Endothelial cell of umbilical vein (primary cell): ENCODE data around the gene SLF1. TPM values are rescaled to one million over a fixed set of nuclear protein-coding genes. Genes with fewer than 3 reads are reported as not detected.

Experiments
- BruUV-seq: library from RNA; stranded (reverse); fragments of 400-500 nt; replicated peaks from 2 replicates; lab custom pipeline; 2021; lab: Mats Ljungman, UMichigan
- CTCF ChIA-PET: fragments of 300-600, 350-600 bp; sonication (Branson Sonifier 250); formaldehyde crosslinking; loops from one replicate; lab custom pipeline; 2021; ENCODE audit warnings: antibody characterized with exemption, inconsistent platforms; lab: Charles Lee
- POLR2A ChIA-PET: fragments of 300-600, 350-600 bp; sonication (Branson Sonifier 250); formaldehyde crosslinking; loops from one replicate; lab custom pipeline; 2021; ENCODE audit warnings: antibody characterized with exemption, inconsistent platforms; lab: Charles Lee
- DNase-seq: peaks from one replicate; pipeline ENCODE4 v3.0.0-alpha.2; 2011; ENCODE audit warnings: low read depth, low spot score
- FAIRE-seq: peaks from 2 replicates; lab custom pipeline; 2011; peaks lifted over from hg19 to GRCh38; lab: Jason Lieb, UNC
- H2AFZ ChIP-seq: 2 replicates; pipeline ENCODE4 v1.6.0; 2012; ENCODE audit warnings: low read depth, low read length, control low read depth, inconsistent platforms
- H3K27ac ChIP-seq: 2 replicates; pipeline ENCODE4 v1.5.1; 2011; ENCODE audit warnings: low read depth, mild to moderate bottlenecking, control low read depth, low read length, moderate library complexity; ENCODE audit not compliant: insufficient read depth
- H3K27me3 ChIP-seq, 2 experiments: 2 replicates each; pipeline versions ENCODE4 v1.6.0 to v1.6.1; 2011; ENCODE audit warnings: low read length in 2 of 2, mixed read lengths in 1 of 2; ENCODE audit not compliant: control insufficient read depth in 2 of 2, insufficient read depth in 2 of 2
- H3K36me3 ChIP-seq, 2 experiments: 2 replicates in 1 of 2; 3 replicates in 1 of 2; pipeline ENCODE4 v1.5.1; 2011; ENCODE audit warnings: low read length in 2 of 2, mild to moderate bottlenecking in 1 of 2, moderate library complexity in 1 of 2; ENCODE audit not compliant: control insufficient read depth in 2 of 2, insufficient read depth in 2 of 2; ENCODE audit errors: extremely low read depth in 1 of 2
- H3K4me1 ChIP-seq: 3 replicates; pipeline ENCODE4 v1.5.1; 2011; ENCODE audit warnings: mild to moderate bottlenecking, low read length; ENCODE audit not compliant: control insufficient read depth, insufficient read depth; ENCODE audit errors: extremely low read depth
- H3K4me2 ChIP-seq: 2 replicates; pipeline ENCODE4 v1.6.1; 2011; ENCODE audit warnings: low read length, control low read depth, mixed read lengths; ENCODE audit not compliant: insufficient read depth
- H3K4me3 ChIP-seq, 3 experiments: fragments of 200-600 bp in 1 of 3; sonication (generic), shearing (Covaris generic) in 1 of 3; replicated peaks in 1 of 3; 2 replicates each; pipeline ENCODE4 v1.5.1; 2011 to 2016; ENCODE audit warnings: control low read depth in 3 of 3, low read length in 3 of 3, mild to moderate bottlenecking in 2 of 3, inconsistent platforms in 1 of 3, low read depth in 1 of 3, moderate library complexity in 1 of 3; ENCODE audit not compliant: insufficient read depth in 1 of 3
- H3K79me2 ChIP-seq: 2 replicates; pipeline ENCODE4 v1.6.0; 2012; ENCODE audit warnings: low read length, inconsistent platforms; ENCODE audit not compliant: control insufficient read depth, insufficient read depth
- H3K9ac ChIP-seq: replicated peaks from 2 replicates; pipeline ENCODE3; 2011; ENCODE audit warnings: low read length, control low read depth; ENCODE audit not compliant: insufficient read depth; ENCODE audit errors: extremely low read depth
- H3K9me1 ChIP-seq: replicated peaks from 3 replicates; pipeline ENCODE4 v1.6.0; 2011; ENCODE audit warnings: mild to moderate bottlenecking, low read length; ENCODE audit not compliant: control insufficient read depth, insufficient read depth; ENCODE audit errors: extremely low read depth
- H3K9me3 ChIP-seq: replicated peaks from 2 replicates; pipeline ENCODE4 v1.5.1; 2012; ENCODE audit warnings: low read length, inconsistent platforms; ENCODE audit not compliant: control insufficient read depth, insufficient read depth
- H4K20me1 ChIP-seq: replicated peaks from 2 replicates; pipeline ENCODE3; 2011; ENCODE audit warnings: mild to moderate bottlenecking, low read length; ENCODE audit not compliant: control insufficient read depth, insufficient read depth; ENCODE audit errors: extremely low read depth
- EZH2 ChIP-seq: IDR thresholded peaks from 2 replicates; pipeline ENCODE4 v1.6.1; 2012; ENCODE audit warnings: borderline replicate concordance, low read depth, mild to moderate bottlenecking, moderate library complexity, low read length, inconsistent platforms; ENCODE audit not compliant: severe bottlenecking
- FOS ChIP-seq: IDR thresholded peaks from 2 replicates; pipeline ENCODE4 v1.6.1; 2011; ENCODE audit warnings: mild to moderate bottlenecking, low read length, moderate library complexity, borderline replicate concordance; ENCODE audit not compliant: insufficient read depth
- GATA2 ChIP-seq: IDR thresholded peaks from 2 replicates; pipeline ENCODE4 v1.7.0; 2011; ENCODE audit warnings: low read depth, mild to moderate bottlenecking, moderate library complexity, mixed read lengths, low read length; ENCODE audit not compliant: insufficient read length, insufficient read depth
- JUN ChIP-seq: IDR thresholded peaks from 2 replicates; pipeline ENCODE4 v1.6.1; 2011; ENCODE audit warnings: borderline replicate concordance, low read depth; ENCODE audit not compliant: insufficient read length, insufficient read depth
- MYC ChIP-seq: IDR thresholded peaks from one replicate; pipeline ENCODE4 v1.6.1; 2011; ENCODE audit warnings: mild to moderate bottlenecking, low read depth, low read length
- POLR2A ChIP-seq: IDR thresholded peaks from 2 replicates; pipeline ENCODE4 v1.6.1; 2012; ENCODE audit warnings: low read depth, mild to moderate bottlenecking, control low read depth, low read length
- POLR2AphosphoS5 ChIP-seq: IDR thresholded peaks from 2 replicates; pipeline ENCODE4 v1.6.1; 2012; ENCODE audit warnings: low read depth, mild to moderate bottlenecking, control low read depth, low read length, moderate library complexity; ENCODE audit not compliant: insufficient read depth
- dilution Hi-C: fragments of 300-500 bp; cut with MboI; formaldehyde crosslinking; loops from one replicate; pipeline ENCODE4 v1.15.0; 2019; ENCODE audit warnings: low sequenced_read_pairs; ENCODE audit not compliant: extremely low pct_ligation_motif_present
- intact Hi-C: fragments of 100-400 bp; cut with micrococcal nuclease; formaldehyde crosslinking; loops from one replicate; pipeline ENCODE4 v1.10.0; 2022
- polyA plus RNA-seq, 4 experiments: library from polyadenylated mRNA; depleted of rRNA in 3 of 4; stranded (reverse) in 3 of 4; unstranded in 1 of 4; fragments of >200 nt; gene quantifications; 2 replicates each; pipeline versions ENCODE4 v1.2.1 to v1.2.3, GENCODE V29; 2011 to 2012; ENCODE audit warnings: missing spikeins in 1 of 4
- total RNA-seq: library from RNA; stranded (reverse); gene quantifications from 2 replicates; pipeline ENCODE4 v1.2.3, GENCODE V29; 2021
- TF ChIP-seq, protein P1 (sequence below), 2 donors: IDR thresholded peaks; 1 replicate in 1 of 2; 2 replicates in 1 of 2; pipeline ENCODE4 v1.5.1; 2011; ENCODE audit warnings: low read length in 2 of 2, mild to moderate bottlenecking in 2 of 2, moderate library complexity in 2 of 2, control low read depth in 1 of 2, inconsistent platforms in 1 of 2, low read depth in 1 of 2; ENCODE audit not compliant: insufficient read depth in 1 of 2; ENCODE audit errors: extremely low read depth in 1 of 2
- TF ChIP-seq, protein P2 (sequence below): IDR thresholded peaks from 2 replicates; pipeline ENCODE4 v1.6.1; 2011; ENCODE audit not compliant: insufficient read depth, insufficient read length

SLF1 gene
- total and polyA plus RNA-seq, 2 donors (not counting 3 experiments of a cell fraction or from before 2014, with no cell fraction given), result 1.4 to 8.5 TPM

GRCh38 chr5:94690778-94691177, 72.3 kb downstream of the SLF1 start:
- dilution Hi-C loops (no loop called here), intact Hi-C loops (loop anchor here (5.0 kb wide), 1 partner anchor 578 kb away; a partner anchor contains a TSS)
- Histone ChIP-seq H3K36me3 (no peaks in the 10 kb centered on the region), H3K4me1 (peaks cover 15% of the 10 kb centered on the region), H3K79me2 (no peaks in the 10 kb centered on the region), H3K9me1 (no peaks in the 10 kb centered on the region), H3K9me3 (no peaks in the 10 kb centered on the region), H3K9ac (no peak overlapping the region), H3K4me2 (no peak overlapping the region), H4K20me1 (no peaks in the 10 kb centered on the region), H3K27ac (no peak overlapping the region), H3K27me3 (no peaks in the 10 kb centered on the region), H3K4me3 (no peak overlapping the region), H2AFZ (no peak overlapping the region)
- ChIA-PET POLR2A (no interaction called here), CTCF (interaction anchor here (1.6 kb wide), 1 partner anchor 166 kb away, joined by 4 read pairs; no protein-coding TSS in a partner anchor)
- FAIRE-seq (peak; percentile 31), DNase-seq (no peak)
- TF ChIP-seq, protein P1, sequence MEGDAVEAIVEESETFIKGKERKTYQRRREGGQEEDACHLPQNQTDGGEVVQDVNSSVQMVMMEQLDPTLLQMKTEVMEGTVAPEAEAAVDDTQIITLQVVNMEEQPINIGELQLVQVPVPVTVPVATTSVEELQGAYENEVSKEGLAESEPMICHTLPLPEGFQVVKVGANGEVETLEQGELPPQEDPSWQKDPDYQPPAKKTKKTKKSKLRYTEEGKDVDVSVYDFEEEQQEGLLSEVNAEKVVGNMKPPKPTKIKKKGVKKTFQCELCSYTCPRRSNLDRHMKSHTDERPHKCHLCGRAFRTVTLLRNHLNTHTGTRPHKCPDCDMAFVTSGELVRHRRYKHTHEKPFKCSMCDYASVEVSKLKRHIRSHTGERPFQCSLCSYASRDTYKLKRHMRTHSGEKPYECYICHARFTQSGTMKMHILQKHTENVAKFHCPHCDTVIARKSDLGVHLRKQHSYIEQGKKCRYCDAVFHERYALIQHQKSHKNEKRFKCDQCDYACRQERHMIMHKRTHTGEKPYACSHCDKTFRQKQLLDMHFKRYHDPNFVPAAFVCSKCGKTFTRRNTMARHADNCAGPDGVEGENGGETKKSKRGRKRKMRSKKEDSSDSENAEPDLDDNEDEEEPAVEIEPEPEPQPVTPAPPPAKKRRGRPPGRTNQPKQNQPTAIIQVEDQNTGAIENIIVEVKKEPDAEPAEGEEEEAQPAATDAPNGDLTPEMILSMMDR (IDR thresholded peaks at IDR 0.05; ENCODE audit: extremely low read depth in 1 of 2, insufficient read depth in 1 of 2, low read depth in 1 of 2, low read length in 2 of 2), result no peak
- TF ChIP-seq EZH2, result no peak
- TF ChIP-seq GATA2, result no peak
- TF ChIP-seq FOS, result no peak
- TF ChIP-seq POLR2A, result no peak
- no peak for TF ChIP-seq MYC
- TF ChIP-seq, protein P2, sequence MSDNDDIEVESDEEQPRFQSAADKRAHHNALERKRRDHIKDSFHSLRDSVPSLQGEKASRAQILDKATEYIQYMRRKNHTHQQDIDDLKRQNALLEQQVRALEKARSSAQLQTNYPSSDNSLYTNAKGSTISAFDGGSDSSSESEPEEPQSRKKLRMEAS, result no peak
- no peak for TF ChIP-seq POLR2AphosphoS5
- no peak for TF ChIP-seq JUN
- no TSS peak for BruUV-seq
